Measurements from ENCODE around the gene TEC. TPM values are rescaled to one million over a fixed set of nuclear protein-coding genes. Genes with fewer than 3 reads are reported as not detected.

TEC gene
- total and polyA plus RNA-seq, 2 donors from 2014 or later, result 1.1 to 5.9 TPM

GRCh38 chr4:48105230-48105629, 164.4 kb downstream of the TEC start:
- intact Hi-C loops (cut with DNase I), result no loop called here

GRCh38 chr4:48103483-48104139, 166.0 kb downstream of the TEC start:
- H3K4me3 ChIP-seq (ENCODE audit: low read length in 3 of 3), result no peak overlapping the region
- intact Hi-C loops (cut with DNase I), result no loop called here
- H3K9me3 ChIP-seq (ENCODE audit: control insufficient read depth in 2 of 3, insufficient read depth in 1 of 3, low read length in 3 of 3), result no peaks in the 10 kb centered on the region
- FAIRE-seq, result no peak
- TF ChIP-seq CTCF (IDR thresholded peaks at IDR 0.05; ENCODE audit: borderline replicate concordance, extremely low read depth, insufficient read depth), result no peak
- DNase-seq, result no peak
- H3K9ac ChIP-seq (ENCODE audit: low read length in 3 of 3), result no peak overlapping the region
- no peak overlapping the region for H3K27ac ChIP-seq (ENCODE audit: low read depth in 2 of 2, low read length in 2 of 2)
- no peaks in the 10 kb centered on the region for H3K36me3 ChIP-seq (ENCODE audit: control insufficient read depth in 2 of 3, insufficient read depth in 3 of 3, low read length in 3 of 3)
- no peaks in the 10 kb centered on the region for H3K4me1 ChIP-seq (ENCODE audit: control insufficient read depth in 2 of 3, insufficient read depth in 2 of 3, low read depth in 1 of 3, low read length in 3 of 3)
- H3K27me3 ChIP-seq (ENCODE audit: control insufficient read depth, insufficient read depth, low read length), result no peaks in the 10 kb centered on the region

More at GRCh38 chr4:48105230-48105629, 164.4 kb downstream of the TEC start:
- Histone ChIP-seq H3K36me3 (ENCODE audit: control insufficient read depth in 2 of 3, insufficient read depth in 3 of 3, low read length in 3 of 3) (no peaks in the 10 kb centered on the region), H3K4me3 (ENCODE audit: low read length in 3 of 3) (no peak overlapping the region), H3K27ac (ENCODE audit: low read depth in 2 of 2, low read length in 2 of 2) (no peak overlapping the region), H3K9me3 (ENCODE audit: control insufficient read depth in 2 of 3, insufficient read depth in 1 of 3, low read length in 3 of 3) (no peaks in the 10 kb centered on the region), H3K27me3 (ENCODE audit: control insufficient read depth, insufficient read depth, low read length) (no peaks in the 10 kb centered on the region), H3K9ac (ENCODE audit: low read length in 3 of 3) (no peak overlapping the region), H3K4me1 (ENCODE audit: control insufficient read depth in 2 of 3, insufficient read depth in 2 of 3, low read depth in 1 of 3, low read length in 3 of 3) (no peaks in the 10 kb centered on the region)
- no peak for FAIRE-seq
- no peak for DNase-seq
- TF ChIP-seq CTCF (IDR thresholded peaks at IDR 0.05; ENCODE audit: borderline replicate concordance, extremely low read depth, insufficient read depth), result no peak

- intact Hi-C loops (cut with DNase I), result no loop called here
- Histone ChIP-seq H3K27me3 (ENCODE audit: control insufficient read depth, insufficient read depth, low read length) (no peaks in the 10 kb centered on the region), H3K27ac (ENCODE audit: low read depth in 2 of 2, low read length in 2 of 2) (no peak overlapping the region), H3K4me1 (ENCODE audit: control insufficient read depth in 2 of 3, insufficient read depth in 2 of 3, low read depth in 1 of 3, low read length in 3 of 3) (no peaks in the 10 kb centered on the region), H3K9me3 (ENCODE audit: control insufficient read depth in 2 of 3, insufficient read depth in 1 of 3, low read length in 3 of 3) (no peaks in the 10 kb centered on the region), H3K36me3 (ENCODE audit: control insufficient read depth in 2 of 3, insufficient read depth in 3 of 3, low read length in 3 of 3) (no peaks in the 10 kb centered on the region), H3K9ac (ENCODE audit: low read length in 3 of 3) (no peak overlapping the region), H3K4me3 (ENCODE audit: low read length in 3 of 3) (no peak overlapping the region)
- DNase-seq, result no peak
- no peak for TF ChIP-seq CTCF (IDR thresholded peaks at IDR 0.05; ENCODE audit: borderline replicate concordance, extremely low read depth, insufficient read depth)
- no peak for FAIRE-seq
Observed at GRCh38 chr4:48102303-48102702, 167.3 kb downstream of the TEC start.

GRCh38 chr4:48100256-48100655, 169.4 kb downstream of the TEC start:
- H3K4me3 ChIP-seq (ENCODE audit: low read length in 3 of 3), result no peak overlapping the region
- H3K9ac ChIP-seq (ENCODE audit: low read length in 3 of 3), result no peak overlapping the region
- FAIRE-seq, result no peak
- H3K9me3 ChIP-seq (ENCODE audit: control insufficient read depth in 2 of 3, insufficient read depth in 1 of 3, low read length in 3 of 3), result no peaks in the 10 kb centered on the region
- H3K27me3 ChIP-seq (ENCODE audit: control insufficient read depth, insufficient read depth, low read length), result no peaks in the 10 kb centered on the region
- intact Hi-C loops (cut with DNase I), result no loop called here
- TF ChIP-seq CTCF (IDR thresholded peaks at IDR 0.05; ENCODE audit: borderline replicate concordance, extremely low read depth, insufficient read depth), result no peak
- H3K27ac ChIP-seq (ENCODE audit: low read depth in 2 of 2, low read length in 2 of 2), result no peak overlapping the region
- no peaks in the 10 kb centered on the region for H3K4me1 ChIP-seq (ENCODE audit: control insufficient read depth in 2 of 3, insufficient read depth in 2 of 3, low read depth in 1 of 3, low read length in 3 of 3)
- DNase-seq, result no peak
- H3K36me3 ChIP-seq (ENCODE audit: control insufficient read depth in 2 of 3, insufficient read depth in 3 of 3, low read length in 3 of 3), result no peaks in the 10 kb centered on the region
